ENCODE data around the gene IMPACT.

IMPACT gene

DNA sequence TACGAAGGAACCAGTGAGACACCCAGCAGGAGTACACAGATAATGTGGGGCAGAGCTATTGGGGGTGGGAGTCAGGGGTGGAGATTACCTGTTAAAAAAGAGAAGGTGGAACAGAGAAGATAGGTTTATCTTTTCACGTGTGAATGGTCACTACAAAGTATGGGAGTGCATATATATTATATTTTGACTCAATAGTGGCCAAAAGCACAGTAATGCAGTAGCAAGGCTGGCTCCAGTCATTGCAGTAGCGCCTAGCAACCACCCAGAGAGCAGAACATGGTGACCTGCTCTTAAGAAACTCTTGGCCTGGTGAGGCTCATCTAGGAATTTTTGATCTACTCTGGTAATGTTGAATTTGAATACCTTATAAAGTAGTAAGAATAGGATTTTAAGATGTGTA is 1.0 kb downstream of the IMPACT start:
- DNase-seq = no peak

GRCh38 chr18:24428709-24429108 is 2.2 kb downstream of the IMPACT start:
- no peak for DNase-seq

- DNase-seq = no peak
These were observed 2.7 kb downstream of the IMPACT start for GRCh38 chr18:24429188-24429587.

DNA sequence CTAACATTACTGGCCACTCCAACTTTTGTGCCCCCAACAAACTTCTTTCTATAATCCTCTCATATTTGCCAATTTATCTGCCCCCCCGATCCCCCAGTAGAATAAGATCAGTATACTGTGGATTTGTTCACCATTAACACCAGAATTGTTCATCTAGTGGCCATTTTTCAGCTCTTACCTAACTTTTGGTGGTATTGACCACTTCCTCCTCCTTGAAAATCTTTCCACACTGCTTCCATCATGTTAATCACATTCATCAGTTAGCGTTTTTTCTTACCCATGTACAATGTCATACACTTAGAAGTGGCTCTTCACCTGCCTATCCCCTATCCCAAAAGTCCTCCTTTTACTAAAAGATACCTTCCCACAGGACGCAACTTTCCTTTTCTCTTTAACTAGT is 6.1 kb downstream of the IMPACT start:
- DNase-seq = no peak

DNA sequence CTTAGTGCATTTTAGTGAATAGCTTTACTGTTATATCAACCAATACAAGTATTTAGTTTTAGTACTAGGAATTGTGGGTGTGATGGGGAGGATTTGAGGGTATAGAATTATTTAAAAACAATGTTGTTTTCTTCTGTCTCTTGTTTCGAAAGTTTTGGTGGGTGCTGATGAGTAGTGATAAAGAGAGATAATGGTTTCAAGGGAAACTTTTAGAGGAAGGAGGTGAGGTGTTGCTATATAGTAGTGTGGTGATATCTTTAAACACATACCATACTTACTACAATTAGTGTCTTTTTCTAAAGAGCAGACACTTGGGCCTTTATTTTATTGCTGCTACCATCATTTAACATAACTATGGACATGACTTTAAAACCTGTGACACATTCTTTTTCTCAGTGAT is 10.5 kb downstream of the IMPACT start:
- DNase-seq = no peak

- DNase-seq = no peak
These were observed 17.4 kb downstream of the IMPACT start for GRCh38 chr18:24443870-24444269.

DNA sequence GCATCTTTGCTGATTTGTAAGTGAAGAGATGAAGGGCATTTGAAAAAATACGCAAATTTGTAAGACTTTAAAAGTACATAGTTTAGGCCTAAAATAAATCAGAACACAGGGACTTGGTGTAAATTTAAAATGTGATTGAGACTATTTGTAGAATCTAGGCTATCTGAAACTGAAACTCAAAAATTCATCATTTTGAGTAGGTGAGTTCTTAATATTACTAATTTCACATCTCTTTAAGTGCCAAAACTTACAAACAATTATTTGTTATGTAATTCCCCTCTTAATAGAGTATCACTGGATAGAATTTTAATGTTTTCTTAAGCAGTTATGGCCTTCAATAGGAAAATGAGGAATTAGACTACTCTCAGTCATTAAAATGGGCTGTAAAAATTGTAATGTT is 20.0 kb downstream of the IMPACT start:
- DNase-seq = no peak

- no peak for DNase-seq
These were observed 20.6 kb downstream of the IMPACT start for GRCh38 chr18:24446953-24447538.

DNA sequence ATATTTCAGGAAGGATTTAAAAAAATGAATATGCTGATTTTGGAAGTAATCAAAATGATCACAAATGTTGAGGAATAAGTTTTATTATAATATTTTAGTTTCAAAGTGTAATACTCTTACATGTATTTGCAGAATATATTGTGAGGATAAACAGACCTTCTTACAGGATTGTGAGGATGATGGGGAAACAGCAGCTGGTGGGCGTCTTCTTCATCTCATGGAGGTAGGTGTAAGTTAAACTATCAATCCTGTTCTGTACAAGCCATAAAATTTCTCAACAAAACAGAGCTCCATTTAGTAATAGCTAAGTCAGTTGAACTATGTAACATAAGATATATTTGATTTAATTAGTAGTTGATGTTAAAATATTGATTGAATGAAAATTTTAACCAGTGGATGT is 21.5 kb downstream of the IMPACT start:
- no peak for DNase-seq

- no peak for DNase-seq
These were observed 30.1 kb downstream of the IMPACT start for GRCh38 chr18:24456549-24456948.

DNA sequence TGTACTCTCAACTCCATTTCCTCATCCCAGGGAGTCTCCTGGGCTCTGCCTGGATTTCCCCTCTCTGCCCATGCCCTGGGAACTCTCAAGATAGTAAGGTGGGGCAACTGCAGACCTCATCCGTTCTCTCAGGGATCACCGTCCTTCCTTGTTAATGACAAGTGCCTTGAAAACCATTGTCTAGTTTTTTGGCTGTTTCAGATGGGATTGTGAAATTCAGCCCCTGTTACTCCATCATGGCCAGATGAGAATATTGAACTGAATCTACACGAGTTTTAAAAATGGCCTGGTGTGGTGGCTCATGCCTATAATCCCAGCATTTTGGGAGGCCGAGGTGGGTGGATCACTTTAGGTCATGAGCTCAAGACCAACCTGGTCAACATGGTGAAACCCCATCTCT is 33.3 kb downstream of the IMPACT start:
- DNase-seq = no peak

DNA sequence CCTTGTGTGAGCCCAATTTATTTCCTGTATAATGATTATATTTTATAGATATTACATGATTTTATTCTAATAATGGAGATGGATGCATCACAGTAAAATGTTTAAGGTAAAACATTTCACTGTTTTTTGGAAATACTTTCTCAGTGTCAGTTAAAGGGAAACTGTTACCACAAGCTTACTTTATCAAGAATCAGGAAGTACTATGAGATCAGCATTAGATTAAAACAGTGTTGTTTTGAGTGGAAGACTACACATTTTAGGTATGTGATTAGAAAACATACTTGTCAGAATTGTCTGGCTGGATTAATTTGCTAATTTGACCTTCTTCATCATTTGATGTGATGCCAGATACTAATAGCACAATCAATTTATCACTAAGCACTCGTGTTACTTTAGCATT is 33.9 kb downstream of the IMPACT start, which contains the start of gene HRH4:
Gene HRH4 (plus strand): TSS at position 250 of the 400 bp plus-strand sequence. CDS start 92 bp downstream, at position 342.
- no peak for DNase-seq

- DNase-seq = no peak
These were observed 35.5 kb downstream of the IMPACT start for GRCh38 chr18:24461996-24462395.

- no peak for DNase-seq
These were observed 36.6 kb downstream of the IMPACT start for GRCh38 chr18:24462838-24463775.

GRCh38 chr18:24465486-24465885 is 39.0 kb downstream of the IMPACT start:
- DNase-seq = no peak

- no peak for DNase-seq
These were observed 40.3 kb downstream of the IMPACT start for GRCh38 chr18:24466771-24467170.

DNA sequence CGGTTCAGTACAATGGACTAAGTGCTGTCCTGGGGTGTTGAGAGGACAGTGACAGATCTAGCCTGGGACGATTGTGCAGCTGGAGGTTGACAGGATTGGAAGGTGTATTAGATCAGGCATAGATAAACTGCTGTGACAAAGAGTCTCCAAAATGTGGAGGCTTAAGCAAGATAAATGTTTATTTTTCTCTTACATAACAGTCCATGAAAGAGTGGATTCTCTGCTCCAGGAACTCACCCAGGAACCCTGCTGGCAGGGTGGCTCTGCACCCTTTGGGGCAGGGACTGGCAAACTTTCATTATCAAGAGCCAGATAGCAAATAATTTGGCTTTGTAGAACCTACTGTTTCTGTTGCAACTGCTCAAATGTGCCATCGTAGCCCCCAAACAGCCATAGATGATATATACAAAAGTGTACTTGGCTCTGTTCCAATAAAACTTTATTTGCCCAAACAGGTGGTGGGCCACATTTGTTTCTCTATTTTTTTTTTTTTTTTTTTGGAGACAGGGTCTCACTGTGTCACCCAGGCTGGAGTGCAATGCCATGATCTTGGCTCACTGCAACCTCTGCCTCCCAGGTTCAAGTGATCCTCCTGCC is 43.6 kb downstream of the IMPACT start:
- DNase-seq = no peak

DNA sequence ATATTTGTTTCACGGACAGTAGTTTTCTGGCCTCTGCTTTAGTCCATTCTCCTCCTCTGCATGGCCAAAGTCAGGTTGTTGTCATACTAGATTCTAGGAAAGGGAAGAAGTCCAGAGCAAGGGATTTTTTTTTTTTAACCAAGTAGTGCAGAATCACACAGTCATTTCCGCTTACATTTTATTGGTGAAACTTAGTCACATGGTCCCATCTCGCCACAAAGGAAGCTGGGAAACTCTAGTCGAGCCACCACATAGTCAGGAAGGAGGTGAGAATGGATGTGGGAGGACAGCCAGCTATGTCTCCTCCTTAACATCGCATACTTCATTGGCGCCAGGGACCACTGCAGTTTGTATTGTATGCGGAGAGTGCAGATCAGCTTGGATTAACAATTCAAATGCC is 44.3 kb downstream of the IMPACT start:
- no peak for DNase-seq

DNA sequence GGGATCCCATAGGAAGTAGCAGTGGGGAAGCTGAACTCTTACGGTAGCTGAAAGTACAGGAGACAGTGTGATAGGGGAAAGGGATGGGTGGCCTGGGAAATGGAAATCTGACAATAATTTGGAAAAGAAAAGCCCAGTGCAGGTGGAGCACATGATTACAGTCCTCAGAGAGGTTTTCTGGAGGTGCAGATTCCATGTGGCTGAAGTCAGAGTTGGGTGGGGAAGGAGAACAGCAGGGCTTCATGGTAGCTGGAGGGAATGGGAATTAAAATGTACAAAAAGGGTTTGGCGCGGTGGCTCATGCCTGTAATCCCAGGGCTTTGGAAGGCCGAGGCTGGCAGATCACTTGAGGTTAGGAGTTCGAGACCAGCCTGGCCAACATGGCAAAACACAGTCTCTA is 46.1 kb downstream of the IMPACT start:
- DNase-seq = no peak

- no peak for DNase-seq
These were observed 47.9 kb downstream of the IMPACT start for GRCh38 chr18:24474406-24474805.

DNA sequence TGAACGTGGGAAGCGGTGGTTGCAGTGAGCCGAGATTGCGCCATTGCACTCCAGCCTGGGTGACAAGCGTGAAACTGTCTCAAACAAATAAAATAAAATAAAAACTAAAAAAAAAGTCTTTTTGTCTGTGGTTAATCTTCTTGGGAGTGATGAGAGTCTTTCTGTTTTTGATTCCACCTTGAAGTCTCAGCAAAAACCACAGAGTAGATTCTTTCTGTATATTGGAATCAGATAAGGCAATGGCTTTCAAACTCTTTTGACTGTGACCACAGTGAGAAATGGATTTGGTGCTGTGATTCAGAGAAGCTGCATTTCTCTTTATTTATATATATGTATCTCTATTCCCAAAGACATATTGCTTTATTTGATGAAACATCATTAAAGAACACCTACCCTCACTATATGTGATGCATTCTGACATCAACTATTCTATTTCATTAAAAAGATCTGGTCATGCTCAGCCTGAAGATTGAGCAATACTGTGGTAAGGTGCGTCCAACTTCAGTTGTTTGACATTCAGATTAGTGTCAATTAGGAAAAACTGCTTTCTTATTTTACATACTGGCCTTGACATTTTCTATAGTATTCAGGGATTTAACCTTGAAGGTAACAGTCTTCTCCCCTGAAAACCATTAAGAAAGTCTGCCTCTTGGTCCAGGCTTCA is 49.6 kb downstream of the IMPACT start:
- DNase-seq = no peak

DNA sequence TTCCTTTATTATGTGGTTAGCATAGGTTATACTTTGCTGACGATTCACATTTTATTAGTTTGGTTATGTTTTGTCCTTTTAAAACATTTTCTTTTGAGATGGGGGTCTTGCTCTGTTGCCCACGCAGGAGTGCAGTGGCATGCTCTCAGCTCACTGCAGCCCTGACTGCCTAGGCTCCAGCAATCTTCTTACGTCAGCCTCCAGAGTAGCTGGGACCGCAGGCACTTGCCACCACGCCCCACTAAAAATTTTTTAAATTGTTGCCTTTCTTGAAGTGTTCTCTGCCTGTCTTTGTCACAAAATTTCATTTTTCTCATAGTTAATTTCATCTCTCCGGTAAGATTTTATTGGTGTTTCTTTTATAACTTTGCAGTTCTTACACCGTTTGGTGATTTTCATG is 52.9 kb downstream of the IMPACT start:
- DNase-seq = no peak

DNA sequence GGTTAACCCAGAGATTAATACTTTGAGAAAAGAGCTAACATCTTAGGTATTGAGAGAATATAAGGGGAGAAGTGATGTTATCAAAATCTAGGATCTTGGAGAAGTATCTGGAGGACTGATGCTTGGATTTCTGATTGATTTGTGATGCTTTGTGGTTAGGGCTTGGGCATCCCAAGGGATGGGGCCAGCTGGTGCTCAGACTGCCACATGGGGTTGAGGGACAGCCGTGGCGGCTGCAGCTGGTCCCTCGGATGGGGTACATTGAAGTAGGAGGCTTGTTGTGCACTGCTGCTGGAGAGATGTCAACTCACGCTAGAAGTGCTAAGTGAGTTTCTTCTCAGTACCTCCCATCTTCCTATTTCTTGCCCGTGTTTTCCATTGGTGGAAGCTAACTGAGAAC is 56.4 kb downstream of the IMPACT start:
- DNase-seq = no peak

Data from GOT3 (cell line).